HCT116 (cell line): ENCODE measurements around the gene UBE2E1. TPM values are rescaled to one million over a fixed set of nuclear protein-coding genes. Genes with fewer than 3 reads are reported as not detected.

Experiments
- ATAC-seq: fragments of 200-7000 bp; cut with Tn5 transposase; 2 replicates; pipeline ENCODE4 v1.9.1; 2020; ENCODE audit warnings: mild to moderate bottlenecking, moderate library complexity
- BruUV-seq: library from RNA; stranded (reverse); fragments of 400-500 nt; replicated peaks from 2 replicates; lab custom pipeline; 2021; lab: Mats Ljungman, UMichigan
- CTCF ChIA-PET: fragments of 300-600 bp; sonication (Branson Sonifier 250); formaldehyde crosslinking; loops from one replicate; lab custom pipeline; 2021; ENCODE audit warnings: antibody characterized with exemption; lab: Charles Lee
- POLR2A ChIA-PET: fragments of 300-600, 350-600 bp; sonication (Branson Sonifier 250); formaldehyde crosslinking; loops from one replicate; lab custom pipeline; 2021; ENCODE audit warnings: antibody characterized with exemption; lab: Charles Lee
- RAD21 ChIA-PET, 2 experiments: fragments of 300-600 bp; sonication (Branson Sonifier 250); formaldehyde crosslinking; loops; one replicate each; lab custom pipeline; 2023; ENCODE audit warnings: low total read pairs in 2 of 2; ENCODE audit not compliant: uncharacterized antibody in 2 of 2, unreplicated experiment in 2 of 2, low non-redundant PET in 1 of 2; lab: Charles Lee
- DNase-seq: peaks from one replicate; pipeline ENCODE4 v3.0.0-alpha.2; 2010; ENCODE audit warnings: low read depth, low spot score
- H2AFZ ChIP-seq: fragments of 200-600 bp; shearing (Covaris generic), sonication (generic); 2 replicates; pipeline ENCODE4 v1.6.1; 2017; ENCODE audit warnings: low read depth, mixed run types, mixed read lengths, antibody characterized with exemption, low read length; ENCODE audit not compliant: poor library complexity, severe bottlenecking
- H3K27ac ChIP-seq: 2 replicates; pipeline ENCODE4 v1.5.1; 2012; ENCODE audit warnings: low read depth, low read length
- H3K27me3 ChIP-seq: fragments of 200-600 bp; sonication (generic); 2 replicates; pipeline ENCODE4 v1.6.1; 2016; ENCODE audit warnings: mixed run types, low read length, mixed read lengths; ENCODE audit not compliant: insufficient read depth
- H3K36me3 ChIP-seq, 2 experiments: fragments of 200-500 bp in 1 of 2; fragments of 200-600 bp in 1 of 2; sonication (Bioruptor generic) in 1 of 2; sonication (generic) in 1 of 2; 2 replicates each; pipeline versions ENCODE4 v1.5.1 to v1.6.1; 2014 to 2016; ENCODE audit warnings: low read length in 2 of 2, inconsistent platforms in 1 of 2, mixed read lengths in 1 of 2, mixed run types in 1 of 2; ENCODE audit not compliant: insufficient read depth in 2 of 2, control insufficient read depth in 1 of 2
- H3K4me1 ChIP-seq, 2 experiments: fragments of 200-600 bp in 1 of 2; sonication (generic) in 1 of 2; 2 replicates each; pipeline versions ENCODE4 v1.5.1 to v1.6.1; 2012 to 2017; ENCODE audit warnings: low read length in 2 of 2, inconsistent platforms in 1 of 2, mild to moderate bottlenecking in 1 of 2, mixed read lengths in 1 of 2, mixed run types in 1 of 2, moderate library complexity in 1 of 2; ENCODE audit not compliant: insufficient read depth in 2 of 2, control insufficient read depth in 1 of 2
- H3K4me2 ChIP-seq: fragments of 200-600 bp; sonication (generic); 2 replicates; pipeline ENCODE4 v1.6.1; 2017; ENCODE audit warnings: mixed run types, low read length, mixed read lengths
- H3K4me3 ChIP-seq, 2 experiments: fragments of 200-600 bp in 1 of 2; sonication (generic) in 1 of 2; replicated peaks in 1 of 2; 2 replicates each; pipeline ENCODE4 v1.5.1; 2011 to 2016; ENCODE audit warnings: low read length in 2 of 2, control low read depth in 1 of 2, low read depth in 1 of 2, mild to moderate bottlenecking in 1 of 2, mixed read lengths in 1 of 2, mixed run types in 1 of 2
- H3K79me2 ChIP-seq: fragments of 200-600 bp; sonication (generic); 2 replicates; pipeline ENCODE4 v1.6.1; 2017; ENCODE audit warnings: mild to moderate bottlenecking, mixed run types, low read length, moderate library complexity, mixed read lengths; ENCODE audit not compliant: insufficient read depth
- H3K9ac ChIP-seq: fragments of 200-600 bp; sonication (generic); 2 replicates; pipeline ENCODE4 v1.6.1; 2016; ENCODE audit warnings: low read length, mixed read lengths
- H3K9me2 ChIP-seq: fragments of 200-600 bp; sonication (generic), shearing (Covaris generic); 2 replicates; pipeline ENCODE4 v1.6.1; 2017; ENCODE audit warnings: mixed run types, mild to moderate bottlenecking, moderate library complexity; ENCODE audit not compliant: insufficient read depth
- H3K9me3 ChIP-seq, 2 experiments: fragments of 200-500 bp in 1 of 2; fragments of 200-600 bp in 1 of 2; sonication (Bioruptor generic) in 1 of 2; sonication (generic) in 1 of 2; 2 replicates each; pipeline ENCODE4 v1.6.1; 2014 to 2017; ENCODE audit warnings: low read length in 2 of 2, mixed read lengths in 2 of 2, inconsistent platforms in 1 of 2, low read depth in 1 of 2, mild to moderate bottlenecking in 1 of 2, mixed run types in 1 of 2, moderate library complexity in 1 of 2; ENCODE audit not compliant: control insufficient read depth in 1 of 2, insufficient read depth in 1 of 2
- H4K20me1 ChIP-seq: fragments of 200-600 bp; sonication (generic), shearing (Covaris generic); 2 replicates; pipeline ENCODE4 v1.6.1; 2017; ENCODE audit warnings: mixed run types, mild to moderate bottlenecking, moderate library complexity; ENCODE audit not compliant: insufficient read depth
- CBX3 ChIP-seq: IDR thresholded peaks from 2 replicates; pipeline ENCODE4 v1.6.1; 2012; ENCODE audit warnings: low read depth
- EGR1 ChIP-seq: IDR thresholded peaks from 2 replicates; pipeline ENCODE4 v1.6.1; 2012; ENCODE audit warnings: low read depth
- FOSL1 ChIP-seq: IDR thresholded peaks from 2 replicates; pipeline ENCODE4 v1.6.1; 2012; ENCODE audit warnings: low read depth
- JUND ChIP-seq: IDR thresholded peaks from 2 replicates; pipeline ENCODE4 v1.6.1; 2012
- RAD21 ChIP-seq: IDR thresholded peaks from 2 replicates; pipeline ENCODE4 v1.6.1; 2012; ENCODE audit warnings: low read depth, mild to moderate bottlenecking
- ZFX ChIP-seq: fragments of 450-650 bp; IDR thresholded peaks from 2 replicates; pipeline ENCODE4 v1.6.1; 2017
- intact Hi-C: fragments of 100-400 bp; cut with micrococcal nuclease; formaldehyde crosslinking; loops from 2 replicates; pipeline ENCODE4 v1.10.0; 2022
- total RNA-seq: library from RNA; stranded (reverse); gene quantifications from one replicate; pipeline ENCODE4 v1.2.1, GENCODE V29; 2021; ENCODE audit not compliant: unreplicated experiment
- TF ChIP-seq, protein P1 (sequence below), 3 experiments: fragments of 200-600 bp in 1 of 3; sonication (generic) in 1 of 3; IDR thresholded peaks in 2 of 3; conservative IDR thresholded peaks in 1 of 3; 2 replicates each; pipeline ENCODE4 v1.5.1; 2012 to 2017; ENCODE audit warnings: low read depth in 2 of 3, low read length in 2 of 3, antibody characterized with exemption in 1 of 3, borderline replicate concordance in 1 of 3, control low read depth in 1 of 3, mild to moderate bottlenecking in 1 of 3, mixed read lengths in 1 of 3, mixed run types in 1 of 3, moderate library complexity in 1 of 3; ENCODE audit not compliant: insufficient read depth in 1 of 3
- TF ChIP-seq, protein P2 (sequence below): IDR thresholded peaks from 2 replicates; pipeline ENCODE4 v1.6.1; 2011; ENCODE audit warnings: mild to moderate bottlenecking, low read length, moderate library complexity; ENCODE audit not compliant: insufficient replicate concordance; ENCODE audit errors: extremely low read depth

UBE2E1 gene
- total RNA-seq, 1 experiment from 2014 or later, result 75.1 TPM

DNA sequence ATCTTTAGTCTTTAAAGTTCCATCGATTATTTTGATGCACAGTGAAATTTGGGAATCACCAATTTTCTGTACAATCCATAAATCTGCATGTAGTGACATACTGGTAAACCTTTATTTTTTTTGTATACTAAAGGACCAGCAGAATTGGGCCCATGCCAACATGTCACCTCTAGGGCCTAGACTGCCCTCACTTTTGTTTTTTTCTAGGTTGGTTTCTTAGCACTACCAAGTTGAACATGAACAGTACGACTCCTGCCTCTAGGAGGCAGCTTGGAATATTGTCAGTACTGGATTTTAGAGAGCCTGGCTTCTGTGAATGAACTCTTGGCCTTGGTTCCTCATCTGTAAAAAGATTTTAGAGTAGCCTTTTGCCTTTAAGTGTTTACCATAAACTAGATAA lies 78.7 kb downstream of the UBE2E1 start:
- H3K27ac ChIP-seq, result no peak overlapping the region
- POLR2A ChIA-PET, result interaction anchor here (1.2 kb wide), 1 partner anchor 32 kb away, joined by 3 read pairs; the partner anchor contains the start of genes NKIRAS1 and RPL15

More for the DNA sequence above, 78.7 kb downstream of the UBE2E1 start:
- DNase-seq (no peak), ATAC-seq (peak; percentile 73)
- H2AFZ ChIP-seq, result no peak overlapping the region
- H4K20me1 ChIP-seq, result no peaks in the 10 kb centered on the region
- intact Hi-C loops, result no loop called here
- no peak overlapping the region for H3K4me2 ChIP-seq
- H3K79me2 ChIP-seq, result peaks cover 34% of the 10 kb centered on the region
- RAD21 ChIA-PET, result no interaction called here
- H3K4me1 ChIP-seq, result peaks cover 0 to 5% of the 10 kb centered on the region in 2 experiments; a peak in 3 of 4 replicates
- no peak for TF ChIP-seq FOSL1
- 0 out of 2 replicates have a peak, but pooled peaks have one; percentile 11 for TF ChIP-seq RAD21
- no peak for TF ChIP-seq EGR1
- TF ChIP-seq CBX3, result no peak
- no peak for TF ChIP-seq ZFX
- TF ChIP-seq, protein P1, sequence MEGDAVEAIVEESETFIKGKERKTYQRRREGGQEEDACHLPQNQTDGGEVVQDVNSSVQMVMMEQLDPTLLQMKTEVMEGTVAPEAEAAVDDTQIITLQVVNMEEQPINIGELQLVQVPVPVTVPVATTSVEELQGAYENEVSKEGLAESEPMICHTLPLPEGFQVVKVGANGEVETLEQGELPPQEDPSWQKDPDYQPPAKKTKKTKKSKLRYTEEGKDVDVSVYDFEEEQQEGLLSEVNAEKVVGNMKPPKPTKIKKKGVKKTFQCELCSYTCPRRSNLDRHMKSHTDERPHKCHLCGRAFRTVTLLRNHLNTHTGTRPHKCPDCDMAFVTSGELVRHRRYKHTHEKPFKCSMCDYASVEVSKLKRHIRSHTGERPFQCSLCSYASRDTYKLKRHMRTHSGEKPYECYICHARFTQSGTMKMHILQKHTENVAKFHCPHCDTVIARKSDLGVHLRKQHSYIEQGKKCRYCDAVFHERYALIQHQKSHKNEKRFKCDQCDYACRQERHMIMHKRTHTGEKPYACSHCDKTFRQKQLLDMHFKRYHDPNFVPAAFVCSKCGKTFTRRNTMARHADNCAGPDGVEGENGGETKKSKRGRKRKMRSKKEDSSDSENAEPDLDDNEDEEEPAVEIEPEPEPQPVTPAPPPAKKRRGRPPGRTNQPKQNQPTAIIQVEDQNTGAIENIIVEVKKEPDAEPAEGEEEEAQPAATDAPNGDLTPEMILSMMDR (IDR thresholded peaks at IDR 0.05 in 2 of 3, conservative IDR thresholded peaks at IDR 0.05 in 1 of 3; ENCODE audit: borderline replicate concordance in 1 of 3, insufficient read depth in 1 of 3, low read depth in 2 of 3, low read length in 2 of 3), result peak; percentile 3 to 49 (median 31); a peak in 3 of 6 replicates
- TF ChIP-seq, protein P2, sequence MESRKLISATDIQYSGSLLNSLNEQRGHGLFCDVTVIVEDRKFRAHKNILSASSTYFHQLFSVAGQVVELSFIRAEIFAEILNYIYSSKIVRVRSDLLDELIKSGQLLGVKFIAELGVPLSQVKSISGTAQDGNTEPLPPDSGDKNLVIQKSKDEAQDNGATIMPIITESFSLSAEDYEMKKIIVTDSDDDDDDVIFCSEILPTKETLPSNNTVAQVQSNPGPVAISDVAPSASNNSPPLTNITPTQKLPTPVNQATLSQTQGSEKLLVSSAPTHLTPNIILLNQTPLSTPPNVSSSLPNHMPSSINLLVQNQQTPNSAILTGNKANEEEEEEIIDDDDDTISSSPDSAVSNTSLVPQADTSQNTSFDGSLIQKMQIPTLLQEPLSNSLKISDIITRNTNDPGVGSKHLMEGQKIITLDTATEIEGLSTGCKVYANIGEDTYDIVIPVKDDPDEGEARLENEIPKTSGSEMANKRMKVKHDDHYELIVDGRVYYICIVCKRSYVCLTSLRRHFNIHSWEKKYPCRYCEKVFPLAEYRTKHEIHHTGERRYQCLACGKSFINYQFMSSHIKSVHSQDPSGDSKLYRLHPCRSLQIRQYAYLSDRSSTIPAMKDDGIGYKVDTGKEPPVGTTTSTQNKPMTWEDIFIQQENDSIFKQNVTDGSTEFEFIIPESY, result no peak
- no peak for TF ChIP-seq JUND
- no peak overlapping the region for H3K9ac ChIP-seq
- BruUV-seq, result no TSS peak
- H3K36me3 ChIP-seq, result no peaks in the 10 kb centered on the region; a peak in 2 of 4 replicates
- no peaks in the 10 kb centered on the region for H3K27me3 ChIP-seq
- H3K4me3 ChIP-seq, result no peak overlapping the region
- CTCF ChIA-PET, result interaction anchor here (1.4 kb wide), 1 partner anchor 50 kb away, joined by 4 read pairs; no protein-coding TSS in a partner anchor
- H3K9me3 ChIP-seq, result no peaks in the 10 kb centered on the region
- no peaks in the 10 kb centered on the region for H3K9me2 ChIP-seq
